GM23338 (cell line): ENCODE measurements around the gene THSD4.

Experiments
- EZH2 ChIP-seq: fragments of 200-600 bp; sonication (generic); IDR thresholded peaks from one replicate; pipeline ENCODE4 v1.8.0; 2017; ENCODE audit warnings: antibody characterized with exemption, mild to moderate bottlenecking, low read depth; ENCODE audit not compliant: unreplicated experiment
- TF ChIP-seq, protein P1 (sequence below), 2 experiments: fragments of 200-600 bp in 1 of 2; sonication (generic) in 1 of 2; conservative IDR thresholded peaks; 2 replicates each; pipeline versions ENCODE4 v1.5.1 to v1.6.1; 2016 to 2017; ENCODE audit warnings: antibody characterized with exemption in 2 of 2, low read depth in 2 of 2, mild to moderate bottlenecking in 2 of 2, moderate library complexity in 1 of 2

GRCh38 chr15:71288348-71288955 lies 173.2 kb downstream of the THSD4 start:
- TF ChIP-seq EZH2 = no peak
- TF ChIP-seq, protein P1, sequence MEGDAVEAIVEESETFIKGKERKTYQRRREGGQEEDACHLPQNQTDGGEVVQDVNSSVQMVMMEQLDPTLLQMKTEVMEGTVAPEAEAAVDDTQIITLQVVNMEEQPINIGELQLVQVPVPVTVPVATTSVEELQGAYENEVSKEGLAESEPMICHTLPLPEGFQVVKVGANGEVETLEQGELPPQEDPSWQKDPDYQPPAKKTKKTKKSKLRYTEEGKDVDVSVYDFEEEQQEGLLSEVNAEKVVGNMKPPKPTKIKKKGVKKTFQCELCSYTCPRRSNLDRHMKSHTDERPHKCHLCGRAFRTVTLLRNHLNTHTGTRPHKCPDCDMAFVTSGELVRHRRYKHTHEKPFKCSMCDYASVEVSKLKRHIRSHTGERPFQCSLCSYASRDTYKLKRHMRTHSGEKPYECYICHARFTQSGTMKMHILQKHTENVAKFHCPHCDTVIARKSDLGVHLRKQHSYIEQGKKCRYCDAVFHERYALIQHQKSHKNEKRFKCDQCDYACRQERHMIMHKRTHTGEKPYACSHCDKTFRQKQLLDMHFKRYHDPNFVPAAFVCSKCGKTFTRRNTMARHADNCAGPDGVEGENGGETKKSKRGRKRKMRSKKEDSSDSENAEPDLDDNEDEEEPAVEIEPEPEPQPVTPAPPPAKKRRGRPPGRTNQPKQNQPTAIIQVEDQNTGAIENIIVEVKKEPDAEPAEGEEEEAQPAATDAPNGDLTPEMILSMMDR (conservative IDR thresholded peaks at IDR 0.05; ENCODE audit: low read depth in 2 of 2) = no peak
